GM23338 (cell line): ENCODE results near the gene APBA2.

ENCODE experiments used
- CREB1 ChIP-seq: fragments of 250-450 bp; sonication (Bioruptor Pico); IDR thresholded peaks from 2 replicates; pipeline ENCODE4 v1.5.0; 2020; ENCODE audit warnings: low read depth, mild to moderate bottlenecking, moderate library complexity
- CTCF ChIP-seq, 2 experiments: fragments of 200-600 bp in 1 of 2; sonication (generic) in 1 of 2; conservative IDR thresholded peaks; 2 replicates each; pipeline versions ENCODE4 v1.5.1 to v1.6.1; 2016 to 2017; ENCODE audit warnings: antibody characterized with exemption in 2 of 2, low read depth in 2 of 2, mild to moderate bottlenecking in 2 of 2, moderate library complexity in 1 of 2

GRCh38 chr15:28994142-28994830, 108.5 kb downstream of the APBA2 start:
- TF ChIP-seq CREB1 (no peak), CTCF (conservative IDR thresholded peaks at IDR 0.05; ENCODE audit: low read depth in 2 of 2) (no peak)
